Globus pallidus (tissue), 1 donor: ENCODE results near the gene COL8A1.
A peak's percentile ranks its signal among the peaks of the same experiment; 100 is the strongest.

Source experiments
- DNase-seq: peaks from one replicate; pipeline ENCODE4 v3.0.0-alpha.2; 2015; ENCODE audit warnings: low spot score

Gene COL8A1

GRCh38 chr3:99761415-99762165, 123.2 kb downstream of the COL8A1 start:
- DNase-seq: no peak

GRCh38 chr3:99762901-99763300, 124.5 kb downstream of the COL8A1 start:
- DNase-seq: no peak

DNA sequence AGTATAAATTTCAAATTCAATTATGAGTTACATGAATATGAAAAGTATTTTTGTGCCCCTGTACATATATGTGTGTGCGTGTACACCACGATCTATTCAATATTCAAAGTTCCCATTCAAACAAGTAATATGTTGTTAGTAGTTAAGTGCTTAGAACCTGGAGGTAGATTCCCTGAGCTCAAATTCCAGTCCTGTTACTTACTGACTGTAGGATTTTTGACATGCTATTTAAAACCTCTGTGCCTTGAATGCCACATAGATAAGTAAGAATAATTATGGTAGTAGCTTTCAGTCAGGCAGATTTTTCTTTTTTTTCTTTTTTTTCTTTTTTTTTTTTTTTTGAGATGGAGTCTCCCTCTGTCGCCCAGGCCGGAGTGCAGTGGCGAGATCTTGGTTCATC, 126.0 kb downstream of the COL8A1 start:
- no peak for DNase-seq

- DNase-seq: no peak
Observed at GRCh38 chr3:99765042-99765942, 126.9 kb downstream of the COL8A1 start.

DNA sequence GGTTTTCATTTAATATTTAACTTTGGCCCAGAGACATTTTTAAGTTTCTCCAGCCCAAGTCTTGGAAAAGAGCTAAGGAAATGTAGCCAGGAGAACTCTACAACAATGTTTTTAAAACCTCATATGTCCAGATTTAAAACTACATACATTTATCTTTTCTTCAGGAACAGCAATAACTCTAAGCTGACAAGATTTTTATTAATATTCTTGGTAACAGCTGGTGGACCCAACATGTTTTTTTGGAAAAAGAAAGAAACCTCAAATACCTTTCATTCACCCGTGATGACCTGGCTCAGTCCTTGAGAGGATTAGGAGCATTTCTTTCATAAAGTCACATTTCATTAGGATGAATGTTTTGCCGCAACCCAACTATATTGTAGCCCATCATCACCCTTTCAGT, 128.9 kb downstream of the COL8A1 start:
- DNase-seq: no peak

DNA sequence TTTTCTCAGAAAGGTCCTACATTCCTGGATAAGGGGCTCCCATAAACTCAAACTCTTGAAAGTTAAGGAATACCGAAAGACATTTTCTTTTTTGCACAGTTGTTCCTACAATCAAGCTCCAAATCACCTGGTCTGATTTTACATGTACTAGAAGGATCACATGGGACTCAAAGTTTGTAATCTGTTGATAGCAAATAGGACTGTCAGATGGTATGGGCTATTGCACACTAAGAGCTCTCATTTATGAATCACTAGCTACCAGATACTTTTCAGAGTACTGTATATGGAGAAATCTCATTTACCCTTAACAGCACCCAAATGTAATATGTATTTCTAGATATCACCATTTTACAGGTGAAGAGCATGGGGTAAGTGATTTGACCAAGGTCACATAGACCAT, 129.7 kb downstream of the COL8A1 start:
- no peak for DNase-seq

DNA sequence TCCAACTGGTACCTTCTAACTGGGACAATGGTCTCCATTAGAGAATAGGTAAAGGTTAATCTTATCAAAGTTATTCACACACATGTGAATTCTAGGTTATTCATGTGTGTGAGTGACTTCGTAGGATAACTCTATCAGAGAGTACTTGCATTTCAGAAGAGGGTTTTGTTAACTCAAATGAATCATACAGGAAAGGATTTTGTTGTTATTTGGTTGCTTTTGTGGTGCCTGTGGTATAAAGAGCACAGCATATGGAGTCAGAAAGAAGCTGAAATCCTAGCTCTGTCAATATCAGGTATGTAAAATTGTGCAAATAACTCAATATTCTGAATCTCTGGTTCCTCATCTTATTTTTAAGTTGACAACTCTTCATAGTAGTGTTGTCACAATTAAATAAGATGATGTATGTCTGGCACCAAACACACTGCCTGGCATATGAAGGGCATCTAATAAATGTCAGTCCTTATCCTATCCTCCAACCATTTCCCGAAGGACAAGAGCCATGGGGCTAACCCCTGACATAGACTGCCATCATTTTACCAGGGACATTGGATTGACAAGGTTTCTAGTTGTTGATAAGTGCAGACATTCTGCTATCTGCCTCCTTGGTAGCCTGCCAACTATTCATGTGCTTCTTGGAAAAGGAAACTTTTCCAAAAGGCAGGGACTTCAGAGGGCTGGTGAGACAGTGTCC, 130.6 kb downstream of the COL8A1 start:
- DNase-seq: no peak

GRCh38 chr3:99772171-99772570, 133.8 kb downstream of the COL8A1 start:
- DNase-seq: no peak

DNA sequence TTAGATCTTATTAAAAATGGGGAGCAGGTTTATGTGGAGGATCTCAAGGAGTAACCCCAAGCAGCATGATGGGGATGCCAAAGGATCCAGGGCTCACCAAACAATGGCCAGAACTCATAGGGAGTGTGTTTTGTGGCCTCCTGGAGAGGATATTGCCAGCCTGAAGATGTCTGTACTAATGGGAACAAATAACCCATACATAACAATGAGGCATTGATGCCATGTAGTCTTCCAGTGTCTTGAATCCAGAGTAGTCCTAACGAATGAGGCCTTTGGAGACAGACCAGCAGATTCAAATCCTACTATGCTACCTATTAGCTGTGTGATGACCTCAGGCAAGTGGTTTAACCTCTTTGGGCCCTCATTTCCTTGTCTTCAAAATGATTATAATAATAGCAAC, 134.3 kb downstream of the COL8A1 start:
- no peak for DNase-seq

GRCh38 chr3:99774467-99774866, 136.1 kb downstream of the COL8A1 start:
- DNase-seq: no peak

GRCh38 chr3:99776516-99777209, 138.3 kb downstream of the COL8A1 start:
- DNase-seq: no peak

GRCh38 chr3:99777210-99777549, 138.8 kb downstream of the COL8A1 start:
- DNase-seq: no peak

GRCh38 chr3:99777708-99778107, 139.3 kb downstream of the COL8A1 start:
- no peak for DNase-seq

DNA sequence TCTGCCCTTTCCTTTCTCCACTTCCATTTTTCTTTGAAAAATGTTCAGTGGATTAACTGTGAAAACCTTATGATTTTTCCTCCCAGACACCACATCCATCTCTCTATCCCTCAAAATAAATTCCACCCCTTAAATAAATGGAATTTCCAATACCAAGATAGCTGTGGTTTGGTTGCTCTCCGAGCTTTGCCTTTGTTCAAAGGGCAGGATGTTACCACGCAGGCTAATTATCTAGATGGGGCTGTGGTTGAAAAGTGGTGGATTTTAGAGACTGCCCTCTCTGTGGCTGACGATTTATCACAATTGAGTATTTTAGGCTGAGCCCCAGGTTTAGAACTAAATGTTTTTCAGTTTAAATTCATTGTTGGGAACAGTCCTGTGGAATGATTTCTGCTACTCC, 142.4 kb downstream of the COL8A1 start:
- DNase-seq: no peak

DNA sequence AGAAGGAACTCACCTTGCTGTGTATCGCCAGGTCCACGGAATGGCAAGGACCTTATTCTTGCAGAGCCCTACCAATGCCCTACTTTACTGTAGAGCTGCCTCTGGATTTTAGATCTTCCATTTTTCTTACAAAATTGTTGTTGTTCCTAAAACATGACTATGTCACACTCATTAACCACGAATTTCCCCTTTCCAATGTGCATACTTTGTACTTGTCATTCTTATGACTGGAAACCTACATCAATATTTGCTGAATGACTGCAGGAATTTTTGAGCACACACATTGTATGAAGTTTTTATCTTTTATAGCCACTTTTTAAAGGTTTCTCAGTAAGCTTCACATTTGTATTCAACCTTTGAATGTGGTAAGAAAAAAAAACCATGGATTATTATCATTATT, 143.4 kb downstream of the COL8A1 start:
- no peak for DNase-seq

DNA sequence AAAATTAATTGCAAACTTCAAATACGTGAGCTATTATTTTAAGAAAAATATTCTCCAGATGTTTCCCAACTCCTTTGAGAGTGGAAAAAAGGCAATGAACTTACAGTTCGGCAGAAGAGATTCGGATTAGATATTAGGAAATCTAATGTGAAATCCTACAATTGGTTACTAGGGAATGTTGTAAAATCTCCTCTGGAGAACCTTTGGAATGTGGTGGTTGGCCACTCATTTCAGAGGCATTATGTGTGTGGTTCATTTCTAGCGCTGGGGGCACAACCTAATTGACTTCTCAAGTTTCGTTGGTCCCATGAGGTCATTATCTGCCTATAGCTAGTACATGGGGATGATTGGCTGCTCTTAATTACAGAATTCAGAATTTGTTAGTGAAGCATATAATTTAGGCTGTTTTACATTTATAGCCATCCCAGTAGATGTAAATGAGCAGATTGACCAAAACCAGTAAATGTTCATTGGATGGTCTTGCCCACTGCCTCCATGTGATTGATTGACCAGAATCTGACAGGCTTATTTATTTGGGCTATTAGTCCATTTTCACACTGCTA, 144.7 kb downstream of the COL8A1 start:
- no peak for DNase-seq

DNA sequence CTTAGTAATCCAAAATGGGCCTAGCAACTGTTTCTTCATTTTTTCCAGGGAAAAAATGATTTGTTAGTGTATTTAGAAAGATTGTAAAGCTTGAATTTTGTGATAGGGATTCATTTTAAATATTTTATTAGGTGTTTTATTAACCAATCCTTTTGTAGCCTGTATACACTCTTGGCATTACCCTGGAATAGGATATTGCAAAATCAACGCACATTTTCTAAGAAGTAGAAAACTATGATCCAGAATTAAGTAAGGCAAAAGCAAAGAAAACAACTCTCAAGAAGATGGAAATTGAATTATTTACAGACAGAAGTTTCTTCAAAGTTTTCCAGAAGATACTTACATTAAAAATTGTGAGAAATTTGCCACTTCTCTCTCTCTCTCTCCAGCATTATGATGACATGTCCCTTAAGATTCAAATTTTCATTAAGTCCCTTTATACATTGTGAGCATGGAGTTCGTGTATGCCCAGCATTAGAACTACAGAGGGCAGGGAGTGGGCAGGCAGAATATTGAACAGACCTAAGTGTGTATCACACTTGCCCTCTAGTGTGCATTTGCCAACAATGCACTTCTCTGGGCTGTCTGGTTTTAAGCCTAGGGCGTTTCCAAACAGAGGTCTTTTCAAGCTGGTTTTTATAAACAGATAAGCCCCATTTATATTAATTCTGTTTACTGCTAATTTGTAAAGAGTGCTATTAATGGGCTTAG, 150.8 kb downstream of the COL8A1 start:
- peak; percentile 33 for DNase-seq

DNA sequence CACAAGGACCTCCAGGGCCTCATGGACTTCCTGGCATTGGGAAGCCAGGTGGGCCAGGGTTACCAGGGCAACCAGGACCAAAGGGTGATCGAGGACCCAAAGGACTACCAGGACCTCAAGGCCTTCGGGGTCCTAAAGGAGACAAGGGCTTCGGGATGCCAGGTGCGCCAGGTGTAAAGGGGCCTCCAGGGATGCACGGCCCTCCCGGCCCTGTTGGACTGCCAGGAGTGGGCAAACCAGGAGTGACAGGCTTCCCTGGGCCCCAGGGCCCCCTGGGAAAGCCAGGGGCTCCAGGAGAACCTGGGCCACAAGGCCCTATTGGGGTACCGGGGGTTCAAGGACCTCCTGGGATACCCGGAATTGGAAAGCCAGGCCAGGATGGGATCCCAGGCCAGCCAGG, 156.1 kb downstream of the COL8A1 start:
- DNase-seq: no peak

GRCh38 chr3:99795573-99795972, 157.2 kb downstream of the COL8A1 start:
- no peak for DNase-seq

DNA sequence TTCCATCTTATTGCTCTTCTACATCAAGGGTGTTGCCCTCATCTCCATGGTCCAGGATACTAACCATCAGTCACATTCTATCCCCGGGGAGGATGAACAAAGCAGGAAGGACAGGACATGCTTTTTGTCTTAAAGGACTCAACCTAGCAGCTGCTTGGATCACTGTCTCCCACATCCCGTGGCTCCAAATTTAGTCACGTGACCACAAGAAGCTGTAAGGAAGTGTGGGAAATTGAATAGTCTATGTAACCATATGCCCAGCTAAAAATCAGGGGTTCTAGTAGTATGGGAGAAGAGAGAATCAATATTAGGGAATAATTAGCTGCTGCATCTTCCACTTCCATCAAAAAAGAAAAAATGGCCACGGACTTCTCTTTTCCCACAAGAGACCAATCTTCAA, 161.0 kb downstream of the COL8A1 start:
- DNase-seq: no peak

- no peak for DNase-seq
Observed at GRCh38 chr3:99803297-99803696, 164.9 kb downstream of the COL8A1 start.
